Heart left ventricle (tissue), 13 donors: Measurements from ENCODE around the gene KCNJ5.

Experiments used
- POLR2A ChIP-seq, 2 donors: fragments of 450-650 bp; IDR thresholded peaks; one replicate each; pipeline ENCODE4 v1.6.1; 2017; ENCODE audit warnings: antibody characterized with exemption in 2 of 2, mild to moderate bottlenecking in 2 of 2, moderate library complexity in 2 of 2
- TF ChIP-seq, protein P1 (sequence below), 12 donors: fragments of 200-600 bp; sonication (generic) in 4 of 12; IDR thresholded peaks; one replicate each; pipeline versions ENCODE4 v1.5.0 to v1.8.0; 2018 to 2022; ENCODE audit warnings: antibody characterized with exemption in 12 of 12, mild to moderate bottlenecking in 5 of 12
- donor health status: ischemic (EF 13 %, LVEDD 7.1; RV severe dilation, severe dysfunction).
- donor health status: DM: no; HTN: yes; CAD: no.
- donor health status: DM: no; HTN: no; CAD: no.
- donor health status: ischemic (EF 25% LVEDD 6.9; RV normal size, moderate dysfunction).
- donor health status: ischemic (EF 25% LVEDD 5.7; RV mildly dilated, moderate dysfunction).
- donor health status: ischemic (EF 35%, LVEDD 5.7; RV mildly dilated, moderate dysfunction).
- donor health status: nonischemic (EF 11% LVEDD 7.7; RV severe dilation, severe dysfunction).
- donor health status: DM: yes; HTN: yes; CAD: no.
- donor health status: PGD.
- donor health status: ischemic (EF 29% LVEDD 5.4; RV normal size, mild dysfunction).
- donor health status: nonischemic (EF 23%, LVEDD 6.1; RV moderate dilation, normal function).

DNA sequence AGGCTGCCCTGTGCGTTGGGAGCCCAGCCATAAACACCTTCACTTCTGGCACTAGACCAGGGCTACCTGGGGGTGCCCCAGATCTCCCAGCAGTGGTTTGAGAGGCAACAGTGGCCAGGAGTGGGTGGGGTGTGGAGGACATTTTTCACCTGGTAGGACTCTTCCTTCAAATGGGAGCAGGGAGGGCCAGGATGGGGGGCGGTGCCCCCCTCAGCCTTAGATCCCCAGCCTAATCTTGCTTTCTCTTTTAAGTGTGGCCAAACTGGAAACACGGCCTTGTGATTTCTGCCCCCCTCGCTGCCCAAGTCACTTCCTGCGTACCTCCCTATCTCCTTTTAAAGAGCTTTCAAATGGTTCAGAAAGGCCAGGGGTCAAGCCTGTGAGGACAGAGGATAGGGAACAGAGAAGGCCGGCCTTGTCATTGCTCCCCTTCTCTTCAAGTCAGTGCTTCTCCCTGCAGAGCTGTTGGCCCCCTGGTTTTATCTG, 800 bp downstream of the KCNJ5 start:
- TF ChIP-seq, protein P1, sequence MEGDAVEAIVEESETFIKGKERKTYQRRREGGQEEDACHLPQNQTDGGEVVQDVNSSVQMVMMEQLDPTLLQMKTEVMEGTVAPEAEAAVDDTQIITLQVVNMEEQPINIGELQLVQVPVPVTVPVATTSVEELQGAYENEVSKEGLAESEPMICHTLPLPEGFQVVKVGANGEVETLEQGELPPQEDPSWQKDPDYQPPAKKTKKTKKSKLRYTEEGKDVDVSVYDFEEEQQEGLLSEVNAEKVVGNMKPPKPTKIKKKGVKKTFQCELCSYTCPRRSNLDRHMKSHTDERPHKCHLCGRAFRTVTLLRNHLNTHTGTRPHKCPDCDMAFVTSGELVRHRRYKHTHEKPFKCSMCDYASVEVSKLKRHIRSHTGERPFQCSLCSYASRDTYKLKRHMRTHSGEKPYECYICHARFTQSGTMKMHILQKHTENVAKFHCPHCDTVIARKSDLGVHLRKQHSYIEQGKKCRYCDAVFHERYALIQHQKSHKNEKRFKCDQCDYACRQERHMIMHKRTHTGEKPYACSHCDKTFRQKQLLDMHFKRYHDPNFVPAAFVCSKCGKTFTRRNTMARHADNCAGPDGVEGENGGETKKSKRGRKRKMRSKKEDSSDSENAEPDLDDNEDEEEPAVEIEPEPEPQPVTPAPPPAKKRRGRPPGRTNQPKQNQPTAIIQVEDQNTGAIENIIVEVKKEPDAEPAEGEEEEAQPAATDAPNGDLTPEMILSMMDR (IDR thresholded peaks at IDR 0.05), result no peak
- no peak for TF ChIP-seq POLR2A (IDR thresholded peaks at IDR 0.05)
